Activated CD4-positive, alpha-beta T cell treated with anti-CD3 and anti-CD28 coated beads, Interleukin-2, amount 10 ng/mL, durations not matched to agents 7 days and 5 days (primary cell): ENCODE data around the gene PIP4K2C. TPM values are rescaled to one million over a fixed set of nuclear protein-coding genes. Genes with fewer than 3 reads are reported as not detected.
A peak's percentile ranks its signal among the peaks of the same experiment; 100 is the strongest.

ENCODE experiments used
- CTCF ChIA-PET: fragments of 350-600 bp; sonication (Branson Sonifier 250); formaldehyde crosslinking; loops from one replicate; lab custom pipeline; 2021; ENCODE audit warnings: antibody characterized with exemption; lab: Charles Lee
- POLR2A ChIA-PET: fragments of 350-600 bp; sonication (Branson Sonifier 250); formaldehyde crosslinking; loops from one replicate; lab custom pipeline; 2021; ENCODE audit warnings: antibody characterized with exemption; lab: Charles Lee
- DNase-seq: peaks from one replicate; pipeline ENCODE4 v3.0.0-alpha.2; 2020
- H3K27ac Mint-ChIP-seq: one replicate; pipeline ENCODE4 v1.8.0; 2021; ENCODE audit warnings: mild to moderate bottlenecking, moderate library complexity, mixed read lengths
- H3K27me3 Mint-ChIP-seq: one replicate; pipeline ENCODE4 v1.8.0; 2021; ENCODE audit warnings: mixed read lengths
- H3K36me3 Mint-ChIP-seq: one replicate; pipeline ENCODE4 v1.8.0; 2021; ENCODE audit warnings: low read depth, mixed read lengths
- H3K4me1 Mint-ChIP-seq: one replicate; pipeline ENCODE4 v1.8.0; 2021; ENCODE audit warnings: mixed read lengths
- H3K4me3 Mint-ChIP-seq: one replicate; pipeline ENCODE4 v1.8.0; 2021; ENCODE audit warnings: mild to moderate bottlenecking, moderate library complexity, mixed read lengths
- H3K9me3 Mint-ChIP-seq: one replicate; pipeline ENCODE4 v1.8.0; 2021; ENCODE audit warnings: mixed read lengths
- total RNA-seq, 2 experiments: library from RNA; stranded (reverse); gene quantifications; one replicate each; pipeline ENCODE4 v1.2.3, GENCODE V29; 2021

Gene PIP4K2C
- total RNA-seq, 2 experiments from 2014 or later, result 17.9 to 20.4 TPM

- Mint-ChIP-seq H3K27me3 (peaks cover 93% of the 10 kb centered on the region), H3K27ac (no peak overlapping the region)
- POLR2A ChIA-PET, result no interaction called here
Measured at GRCh38 chr12:57622293-57623245, 31.6 kb downstream of the PIP4K2C start.

DNA sequence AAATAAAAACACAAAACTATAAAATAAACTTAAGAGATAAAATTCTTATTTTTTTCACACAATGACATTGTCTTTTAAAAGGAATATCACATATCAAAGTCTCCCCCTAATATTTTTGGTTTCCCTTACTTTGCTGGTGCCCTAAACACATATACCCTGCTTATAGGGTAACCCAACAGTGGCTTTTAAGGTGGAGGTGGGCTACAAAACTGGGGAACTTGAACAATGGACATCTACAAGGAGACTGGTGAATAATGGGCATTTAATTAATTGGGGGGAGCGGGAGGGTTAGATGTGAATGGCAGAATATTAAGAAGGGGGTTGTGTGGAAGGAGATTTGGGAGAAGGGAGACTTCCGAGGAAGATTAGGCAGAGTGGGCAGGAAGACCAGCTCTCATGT lies 32.4 kb downstream of the PIP4K2C start:
- Mint-ChIP-seq H3K9me3 (no peaks in the 10 kb centered on the region), H3K4me1 (peaks cover 40% of the 10 kb centered on the region), H3K27ac (no peak overlapping the region), H3K4me3 (no peak overlapping the region), H3K27me3 (peaks cover 92% of the 10 kb centered on the region), H3K36me3 (no peaks in the 10 kb centered on the region)
- ChIA-PET CTCF (no interaction called here), POLR2A (no interaction called here)
- no peak for DNase-seq

More at GRCh38 chr12:57622293-57623245, 31.6 kb downstream of the PIP4K2C start:
- no peaks in the 10 kb centered on the region for H3K36me3 Mint-ChIP-seq
- DNase-seq, result no peak
- H3K4me3 Mint-ChIP-seq, result no peak overlapping the region
- CTCF ChIA-PET, result interaction anchor here (0.6 to 2.4 kb wide), 8 partner anchors 10 to 167 kb away, joined by 3 to 16 read pairs (median 3); partner anchors contain the start of genes B4GALNT1, INHBE and OS9
- H3K9me3 Mint-ChIP-seq, result no peaks in the 10 kb centered on the region
- peaks cover 34% of the 10 kb centered on the region for H3K4me1 Mint-ChIP-seq

GRCh38 chr12:57623811-57624390 lies 32.9 kb downstream of the PIP4K2C start:
- POLR2A ChIA-PET, result no interaction called here
- Mint-ChIP-seq H3K4me1 (peaks cover 39% of the 10 kb centered on the region), H3K36me3 (no peaks in the 10 kb centered on the region), H3K27ac (no peak overlapping the region), H3K27me3 (peaks cover 92% of the 10 kb centered on the region), H3K4me3 (no peak overlapping the region), H3K9me3 (no peaks in the 10 kb centered on the region)
- DNase-seq, result no peak
- CTCF ChIA-PET, result no interaction called here

GRCh38 chr12:57624441-57625220 lies 33.6 kb downstream of the PIP4K2C start:
- CTCF ChIA-PET, result interaction anchor here (1.0 to 1.4 kb wide), 2 partner anchors 10 to 41 kb away, joined by 3 to 5 read pairs; no protein-coding TSS in a partner anchor
- H3K27ac Mint-ChIP-seq, result no peak overlapping the region
- peaks cover 94% of the 10 kb centered on the region for H3K27me3 Mint-ChIP-seq
- no peak overlapping the region for H3K4me3 Mint-ChIP-seq
- POLR2A ChIA-PET, result no interaction called here
- peaks cover 35% of the 10 kb centered on the region for H3K4me1 Mint-ChIP-seq
- no peaks in the 10 kb centered on the region for H3K36me3 Mint-ChIP-seq
- no peak for DNase-seq
- H3K9me3 Mint-ChIP-seq, result no peaks in the 10 kb centered on the region

- ChIA-PET POLR2A (no interaction called here), CTCF (interaction anchor here (0.5 to 1.4 kb wide), 4 partner anchors 11 to 383 kb away, joined by 3 to 5 read pairs (median 3); no protein-coding TSS in a partner anchor)
- H3K27ac Mint-ChIP-seq, result no peak overlapping the region
- no peak for DNase-seq
- H3K4me1 Mint-ChIP-seq, result peaks cover 29% of the 10 kb centered on the region
- no peak overlapping the region for H3K4me3 Mint-ChIP-seq
- H3K36me3 Mint-ChIP-seq, result no peaks in the 10 kb centered on the region
- no peaks in the 10 kb centered on the region for H3K9me3 Mint-ChIP-seq
- H3K27me3 Mint-ChIP-seq, result peaks cover 93% of the 10 kb centered on the region
Measured at GRCh38 chr12:57625261-57626032, 34.5 kb downstream of the PIP4K2C start.

- POLR2A ChIA-PET, result no interaction called here
Measured at GRCh38 chr12:57626111-57626920, 35.3 kb downstream of the PIP4K2C start.

DNA sequence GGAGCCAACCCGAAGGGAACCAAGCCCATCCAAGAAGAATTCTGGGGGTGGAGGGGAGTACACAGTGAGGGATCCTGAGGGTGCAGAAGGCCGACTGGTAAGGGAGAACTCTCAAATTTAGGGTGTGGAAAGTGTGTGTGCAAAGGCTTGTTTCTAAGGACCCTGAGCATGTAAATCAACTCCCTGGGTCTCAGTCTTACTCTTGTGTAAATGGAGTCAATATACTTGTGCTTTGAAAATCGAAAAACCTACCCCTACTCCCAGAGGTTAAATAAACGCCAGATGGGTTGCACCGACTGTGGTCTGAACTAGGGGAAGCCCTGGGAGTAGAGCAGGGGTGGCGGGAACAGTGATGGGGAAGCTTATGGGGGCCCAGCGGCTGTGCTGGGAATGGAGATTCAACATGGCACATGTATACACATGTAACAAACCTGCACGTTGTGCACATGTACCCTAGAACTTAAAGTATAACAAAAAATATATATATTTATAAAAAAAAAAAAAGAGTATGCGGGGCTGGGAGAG lies 36.0 kb downstream of the PIP4K2C start:
- Mint-ChIP-seq H3K27me3 (peaks cover 92% of the 10 kb centered on the region), H3K9me3 (no peaks in the 10 kb centered on the region), H3K36me3 (no peaks in the 10 kb centered on the region), H3K27ac (no peak overlapping the region), H3K4me1 (peaks cover 13% of the 10 kb centered on the region), H3K4me3 (no peak overlapping the region)
- POLR2A ChIA-PET, result interaction anchor here (0.6 kb wide), 1 partner anchor 10 kb away, joined by 4 read pairs; no protein-coding TSS in a partner anchor
- CTCF ChIA-PET, result interaction anchor here (0.6 to 2.2 kb wide), 11 partner anchors 8 to 384 kb away, joined by 3 to 7 read pairs (median 3); partner anchors contain the start of gene ARHGAP9
- no peak for DNase-seq

More at GRCh38 chr12:57626111-57626920, 35.3 kb downstream of the PIP4K2C start:
- H3K27ac Mint-ChIP-seq, result no peak overlapping the region
- DNase-seq, result no peak
- peaks cover 93% of the 10 kb centered on the region for H3K27me3 Mint-ChIP-seq
- peaks cover 20% of the 10 kb centered on the region for H3K4me1 Mint-ChIP-seq
- H3K4me3 Mint-ChIP-seq, result no peak overlapping the region
- CTCF ChIA-PET, result interaction anchor here (0.6 to 2.1 kb wide), 7 partner anchors 10 to 384 kb away, joined by 3 to 5 read pairs (median 3); partner anchors contain the start of gene ARHGAP9
- H3K9me3 Mint-ChIP-seq, result no peaks in the 10 kb centered on the region
- H3K36me3 Mint-ChIP-seq, result no peaks in the 10 kb centered on the region

- no peaks in the 10 kb centered on the region for H3K36me3 Mint-ChIP-seq
- peaks cover 12% of the 10 kb centered on the region for H3K4me1 Mint-ChIP-seq
- peaks cover 88% of the 10 kb centered on the region for H3K27me3 Mint-ChIP-seq
- no peaks in the 10 kb centered on the region for H3K9me3 Mint-ChIP-seq
- ChIA-PET CTCF (interaction anchor here (0.8 to 2.2 kb wide), 10 partner anchors 8 to 169 kb away, joined by 3 to 7 read pairs (median 4); partner anchors contain the start of gene GLI1), POLR2A (interaction anchor here (0.6 kb wide), 1 partner anchor 9 kb away, joined by 4 read pairs; no protein-coding TSS in a partner anchor)
- DNase-seq, result peak; percentile 33
- no peak overlapping the region for H3K4me3 Mint-ChIP-seq
- no peak overlapping the region for H3K27ac Mint-ChIP-seq
Measured at GRCh38 chr12:57627501-57628279, 36.7 kb downstream of the PIP4K2C start.

DNA sequence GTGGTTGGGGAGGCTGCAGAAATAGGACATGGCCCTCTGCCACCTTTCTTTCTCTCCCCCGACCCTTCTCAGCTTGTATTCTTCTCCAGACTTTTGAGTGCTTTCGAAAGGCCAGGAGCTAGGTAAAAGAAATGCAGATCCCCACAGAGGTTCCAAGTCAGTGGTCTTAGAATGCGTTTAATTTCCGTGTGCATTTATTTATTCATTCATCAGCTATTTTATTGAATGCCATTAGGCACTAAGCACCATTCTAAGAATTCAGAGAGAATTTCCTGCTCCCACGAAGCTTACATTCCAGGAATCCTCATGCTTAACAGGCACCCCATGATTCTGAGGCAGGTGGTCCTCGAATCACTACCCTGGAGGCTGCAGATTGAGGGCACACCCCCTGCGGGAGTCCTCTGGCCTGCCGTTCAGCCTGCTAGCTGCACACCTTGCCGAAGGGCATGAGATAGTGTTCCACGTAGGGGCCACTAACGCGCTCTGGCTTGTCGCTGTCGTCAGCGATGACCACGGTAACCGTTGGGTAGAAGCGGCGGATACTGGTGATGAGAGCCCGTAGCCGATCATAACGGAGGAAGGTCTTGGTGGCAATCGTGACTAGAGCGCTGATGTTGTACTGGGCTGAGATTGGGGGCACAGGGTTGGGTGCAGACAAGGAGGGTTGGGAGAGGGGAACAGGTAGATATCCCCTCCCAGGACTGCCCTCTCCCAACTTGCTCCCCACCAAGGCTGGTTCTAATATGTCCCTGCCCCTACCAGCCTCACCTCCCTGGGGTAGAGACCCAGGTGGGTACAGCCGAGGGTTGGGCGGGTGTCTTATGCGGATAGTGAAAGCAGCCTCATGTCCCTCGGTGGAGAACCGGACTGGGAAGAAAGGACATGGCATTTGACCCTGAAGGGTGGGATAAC lies 37.5 kb downstream of the PIP4K2C start:
- peaks cover 18% of the 10 kb centered on the region for H3K4me1 Mint-ChIP-seq
- H3K9me3 Mint-ChIP-seq, result no peaks in the 10 kb centered on the region
- ChIA-PET POLR2A (no interaction called here), CTCF (interaction anchor here (1.2 to 2.2 kb wide), 5 partner anchors 9 to 169 kb away, joined by 3 to 7 read pairs (median 4); partner anchors contain the start of gene GLI1)
- no peak overlapping the region for H3K4me3 Mint-ChIP-seq
- H3K36me3 Mint-ChIP-seq, result no peaks in the 10 kb centered on the region
- H3K27ac Mint-ChIP-seq, result no peak overlapping the region
- DNase-seq, result no peak
- peaks cover 85% of the 10 kb centered on the region for H3K27me3 Mint-ChIP-seq
